ENCODE measurements around the gene GFRAL. TPM values are rescaled to one million over a fixed set of nuclear protein-coding genes. Genes with fewer than 3 reads are reported as not detected.

Gene GFRAL, protein sequence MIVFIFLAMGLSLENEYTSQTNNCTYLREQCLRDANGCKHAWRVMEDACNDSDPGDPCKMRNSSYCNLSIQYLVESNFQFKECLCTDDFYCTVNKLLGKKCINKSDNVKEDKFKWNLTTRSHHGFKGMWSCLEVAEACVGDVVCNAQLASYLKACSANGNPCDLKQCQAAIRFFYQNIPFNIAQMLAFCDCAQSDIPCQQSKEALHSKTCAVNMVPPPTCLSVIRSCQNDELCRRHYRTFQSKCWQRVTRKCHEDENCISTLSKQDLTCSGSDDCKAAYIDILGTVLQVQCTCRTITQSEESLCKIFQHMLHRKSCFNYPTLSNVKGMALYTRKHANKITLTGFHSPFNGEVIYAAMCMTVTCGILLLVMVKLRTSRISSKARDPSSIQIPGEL
- not detected in 3 replicates for total RNA-seq
- long read RNA-seq = 0 reads

- Mint-ChIP-seq H3K4me1 (ENCODE audit: low read depth) (no peaks in the 10 kb centered on the region), H3K9me3 (ENCODE audit: low read depth) (no peaks in the 10 kb centered on the region), H3K36me3 (ENCODE audit: low read depth) (no peaks in the 10 kb centered on the region)
These were observed at the start of gene GFRAL for GRCh38 chr6:55327169-55327568. Gene GFRAL (plus strand): TSS chr6:55327469. CDS start chr6:55327555, 86 bp downstream.

GRCh38 chr6:55277646-55278045 is 49.6 kb upstream of the GFRAL start:
- Mint-ChIP-seq H3K9me3 (ENCODE audit: low read depth) (no peaks in the 10 kb centered on the region), H3K27ac (ENCODE audit: unreplicated experiment) (no peak overlapping the region), H3K4me3 (ENCODE audit: unreplicated experiment) (no peak overlapping the region), H3K4me1 (ENCODE audit: low read depth) (peaks cover 6% of the 10 kb centered on the region), H3K36me3 (ENCODE audit: low read depth) (no peaks in the 10 kb centered on the region), H3K27me3 (ENCODE audit: low read depth) (peaks cover 30% of the 10 kb centered on the region)
- TF ChIP-seq, protein P1, sequence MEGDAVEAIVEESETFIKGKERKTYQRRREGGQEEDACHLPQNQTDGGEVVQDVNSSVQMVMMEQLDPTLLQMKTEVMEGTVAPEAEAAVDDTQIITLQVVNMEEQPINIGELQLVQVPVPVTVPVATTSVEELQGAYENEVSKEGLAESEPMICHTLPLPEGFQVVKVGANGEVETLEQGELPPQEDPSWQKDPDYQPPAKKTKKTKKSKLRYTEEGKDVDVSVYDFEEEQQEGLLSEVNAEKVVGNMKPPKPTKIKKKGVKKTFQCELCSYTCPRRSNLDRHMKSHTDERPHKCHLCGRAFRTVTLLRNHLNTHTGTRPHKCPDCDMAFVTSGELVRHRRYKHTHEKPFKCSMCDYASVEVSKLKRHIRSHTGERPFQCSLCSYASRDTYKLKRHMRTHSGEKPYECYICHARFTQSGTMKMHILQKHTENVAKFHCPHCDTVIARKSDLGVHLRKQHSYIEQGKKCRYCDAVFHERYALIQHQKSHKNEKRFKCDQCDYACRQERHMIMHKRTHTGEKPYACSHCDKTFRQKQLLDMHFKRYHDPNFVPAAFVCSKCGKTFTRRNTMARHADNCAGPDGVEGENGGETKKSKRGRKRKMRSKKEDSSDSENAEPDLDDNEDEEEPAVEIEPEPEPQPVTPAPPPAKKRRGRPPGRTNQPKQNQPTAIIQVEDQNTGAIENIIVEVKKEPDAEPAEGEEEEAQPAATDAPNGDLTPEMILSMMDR (IDR thresholded peaks at IDR 0.05) = no peak
- no peak for DNase-seq (ENCODE audit: low spot score)

More at GRCh38 chr6:55327169-55327568, at the start of gene GFRAL:
- Mint-ChIP-seq H3K4me3 (ENCODE audit: unreplicated experiment) (no peak within 1 kb of the TSS), H3K27ac (ENCODE audit: unreplicated experiment) (no peak within 1 kb of the TSS), H3K27me3 (ENCODE audit: low read depth) (peaks cover 20% of the 10 kb centered on the region)
- TF ChIP-seq, protein P1 (IDR thresholded peaks at IDR 0.05) = no peak
- DNase-seq (ENCODE audit: low spot score) = no peak

GRCh38 chr6:55281215-55281614 is 46.1 kb upstream of the GFRAL start:
- Mint-ChIP-seq H3K36me3 (ENCODE audit: low read depth) (no peaks in the 10 kb centered on the region), H3K4me3 (ENCODE audit: unreplicated experiment) (no peak overlapping the region), H3K4me1 (ENCODE audit: low read depth) (peaks cover 6% of the 10 kb centered on the region), H3K9me3 (ENCODE audit: low read depth) (no peaks in the 10 kb centered on the region), H3K27ac (ENCODE audit: unreplicated experiment) (no peak overlapping the region), H3K27me3 (ENCODE audit: low read depth) (peaks cover 23% of the 10 kb centered on the region)
- no peak for DNase-seq (ENCODE audit: low spot score)
- TF ChIP-seq, protein P1 (IDR thresholded peaks at IDR 0.05) = no peak

- H3K36me3 Mint-ChIP-seq (ENCODE audit: low read depth) = no peaks in the 10 kb centered on the region
- no peak for DNase-seq (ENCODE audit: low spot score)
- H3K4me3 Mint-ChIP-seq (ENCODE audit: unreplicated experiment) = no peak overlapping the region
- no peaks in the 10 kb centered on the region for H3K9me3 Mint-ChIP-seq (ENCODE audit: low read depth)
- peaks cover 2% of the 10 kb centered on the region for H3K4me1 Mint-ChIP-seq (ENCODE audit: low read depth)
- peaks cover 22% of the 10 kb centered on the region for H3K27me3 Mint-ChIP-seq (ENCODE audit: low read depth)
- TF ChIP-seq, protein P1 (IDR thresholded peaks at IDR 0.05) = no peak
- H3K27ac Mint-ChIP-seq (ENCODE audit: unreplicated experiment) = no peak overlapping the region
These were observed 45.2 kb upstream of the GFRAL start for GRCh38 chr6:55282115-55282514.

DNA sequence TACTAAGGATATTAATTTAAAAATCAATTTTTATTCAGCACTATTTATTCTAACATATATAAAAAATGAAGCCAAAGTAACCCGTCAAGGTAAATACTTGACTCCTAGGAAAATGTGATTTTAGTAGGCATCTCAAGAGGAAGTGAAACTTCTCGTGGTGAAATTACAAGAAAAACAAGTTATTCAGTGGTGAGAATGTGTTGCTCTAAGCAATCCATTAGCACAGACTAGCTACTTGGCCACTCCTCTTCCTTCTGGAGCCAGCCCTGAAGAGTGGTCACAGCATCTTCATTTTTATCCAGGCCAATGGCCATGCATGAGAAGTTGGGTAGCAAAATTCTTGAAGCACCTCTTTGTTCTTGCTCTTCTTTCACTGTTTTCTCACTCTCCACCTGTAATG is 40.4 kb upstream of the GFRAL start:
- H3K36me3 Mint-ChIP-seq (ENCODE audit: low read depth) = no peaks in the 10 kb centered on the region
- H3K4me3 Mint-ChIP-seq (ENCODE audit: unreplicated experiment) = no peak overlapping the region
- H3K27me3 Mint-ChIP-seq (ENCODE audit: low read depth) = peaks cover 18% of the 10 kb centered on the region
- no peak overlapping the region for H3K27ac Mint-ChIP-seq (ENCODE audit: unreplicated experiment)
- H3K9me3 Mint-ChIP-seq (ENCODE audit: low read depth) = no peaks in the 10 kb centered on the region
- TF ChIP-seq, protein P1 (IDR thresholded peaks at IDR 0.05) = no peak
- no peak for DNase-seq (ENCODE audit: low spot score)
- H3K4me1 Mint-ChIP-seq (ENCODE audit: low read depth) = no peaks in the 10 kb centered on the region

All from chondrocyte (in vitro differentiated cells).